Colon (tissue), 2 donors: ENCODE measurements around the gene TIGD7.

Experiments used
- FAIRE-seq: peaks from 2 replicates; lab custom pipeline; 2012; peaks lifted over from hg19 to GRCh38; lab: Jason Lieb, UNC
- donor health status: control.
- donor health status: control.

TIGD7 gene

DNA sequence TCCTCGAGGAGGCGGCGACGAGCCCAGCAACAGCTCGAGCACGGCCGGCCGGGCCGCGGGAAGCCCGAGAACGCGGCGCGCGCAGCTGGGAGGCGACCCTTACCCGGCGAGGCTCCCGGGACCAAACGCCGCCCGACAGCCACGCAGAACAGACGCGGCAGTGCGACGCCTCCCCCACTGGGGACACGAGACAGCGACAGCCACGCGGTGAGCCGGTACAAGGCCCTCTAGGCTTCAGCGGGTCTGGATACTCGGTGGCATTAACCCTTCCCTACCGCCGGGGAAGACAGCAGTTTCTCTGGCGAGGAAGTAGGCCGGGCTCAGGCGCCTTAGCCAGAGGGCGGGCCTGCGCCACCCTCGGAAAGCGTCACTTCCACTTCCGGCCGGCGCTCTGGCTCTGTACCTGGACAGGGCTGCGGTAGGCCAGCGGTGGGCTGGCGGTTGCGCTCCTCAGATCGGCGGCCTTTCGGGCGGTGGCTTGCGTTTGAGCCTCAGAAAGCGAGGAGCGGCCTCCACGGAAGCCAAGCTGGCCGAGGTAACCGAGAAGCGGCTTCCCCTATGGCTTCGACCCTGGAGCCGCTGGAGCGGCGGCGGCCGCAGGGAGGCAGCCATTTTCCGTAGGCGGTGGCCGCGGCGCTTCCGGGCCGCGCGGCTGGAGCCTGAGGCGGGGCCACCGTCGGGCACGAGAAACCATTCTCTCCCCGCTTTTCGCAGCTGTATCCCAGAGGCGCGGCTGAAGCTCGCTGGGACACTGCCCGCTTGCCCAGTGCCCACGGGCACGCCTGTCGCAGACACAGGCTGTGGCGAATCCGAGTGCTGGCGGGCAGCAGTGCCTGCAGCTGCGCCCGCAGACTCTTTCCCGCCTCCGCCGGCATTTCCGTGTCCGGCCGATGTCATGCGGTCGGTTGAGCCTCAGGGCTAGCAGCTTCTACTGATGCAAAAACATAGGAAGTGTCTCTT is at the start of gene TIGD7, which contains the start of gene ZNF75A:
Gene TIGD7 (minus strand): TSS at position 322 of the 960 bp plus-strand sequence. CDS start 4,816 bp downstream, outside the sequence.
Gene ZNF75A (plus strand): TSS at position 389 of the 960 bp plus-strand sequence. CDS start 2,932 bp downstream, outside the sequence.
- no peak for FAIRE-seq

DNA sequence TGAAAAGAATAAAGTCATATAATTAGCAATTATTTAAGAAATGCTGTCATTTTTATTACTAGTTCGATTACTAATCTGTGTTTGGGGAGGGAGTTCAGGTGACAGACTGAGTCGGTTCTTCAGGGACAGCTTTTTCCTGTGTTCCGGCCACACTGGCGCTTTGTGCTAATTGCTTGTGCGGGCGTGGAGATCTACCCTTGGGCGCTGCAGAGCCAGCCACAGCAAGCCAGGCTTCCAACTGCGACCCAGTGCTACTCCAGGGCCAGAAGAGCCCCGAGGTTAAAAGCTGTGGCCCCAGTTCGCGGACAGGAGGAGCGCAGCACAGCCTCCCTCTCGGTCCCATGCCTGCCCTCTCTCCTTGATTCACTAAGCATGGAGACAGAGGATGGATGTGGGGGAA is 43.9 kb upstream of the TIGD7 start:
- FAIRE-seq = no peak

DNA sequence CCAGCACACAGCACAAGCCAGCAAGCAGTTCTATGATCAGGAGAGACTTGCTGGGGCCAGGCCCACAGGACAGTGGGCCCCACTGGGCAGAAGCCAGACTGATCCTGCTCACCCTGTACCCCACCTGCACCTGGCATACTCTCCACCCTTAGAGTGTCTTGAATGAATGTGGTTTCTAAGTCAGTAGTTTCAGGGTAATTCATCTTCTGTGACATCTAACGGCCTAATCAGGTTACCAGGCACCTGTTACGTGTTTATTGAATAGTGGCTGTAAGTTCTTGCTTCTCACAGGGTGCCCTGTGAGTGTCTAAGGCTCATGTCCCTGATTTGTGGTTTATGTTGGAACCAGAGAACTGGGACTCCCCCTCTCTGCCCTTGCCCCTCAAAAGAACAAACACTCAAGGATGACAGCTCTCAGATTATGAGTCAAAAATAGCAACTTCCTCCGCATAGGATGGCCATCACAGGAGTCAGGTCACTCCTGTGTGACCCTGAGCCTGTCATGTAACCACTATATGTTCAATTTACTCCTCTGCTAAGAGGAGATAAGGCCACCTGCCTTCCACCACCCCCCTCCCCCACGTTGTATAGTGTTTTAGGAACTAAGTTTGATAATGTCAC is 43.4 kb upstream of the TIGD7 start:
- FAIRE-seq = no peak

DNA sequence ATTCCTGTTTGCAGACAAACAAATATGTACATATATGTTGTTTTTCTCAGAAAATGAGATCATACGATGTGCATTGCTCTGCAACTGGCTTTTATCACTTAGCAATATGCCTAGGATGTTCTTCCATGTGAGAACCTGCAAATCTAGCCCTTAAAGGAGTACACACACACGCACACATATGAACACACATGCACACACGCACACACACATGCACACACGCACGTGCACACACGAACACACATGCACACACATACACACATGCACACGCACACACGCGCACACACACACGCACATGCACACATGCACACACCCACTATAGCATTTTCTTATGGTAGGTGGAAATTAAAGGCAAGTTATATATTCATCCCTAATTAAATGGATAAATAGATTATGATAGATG is 42.4 kb upstream of the TIGD7 start:
- no peak for FAIRE-seq

DNA sequence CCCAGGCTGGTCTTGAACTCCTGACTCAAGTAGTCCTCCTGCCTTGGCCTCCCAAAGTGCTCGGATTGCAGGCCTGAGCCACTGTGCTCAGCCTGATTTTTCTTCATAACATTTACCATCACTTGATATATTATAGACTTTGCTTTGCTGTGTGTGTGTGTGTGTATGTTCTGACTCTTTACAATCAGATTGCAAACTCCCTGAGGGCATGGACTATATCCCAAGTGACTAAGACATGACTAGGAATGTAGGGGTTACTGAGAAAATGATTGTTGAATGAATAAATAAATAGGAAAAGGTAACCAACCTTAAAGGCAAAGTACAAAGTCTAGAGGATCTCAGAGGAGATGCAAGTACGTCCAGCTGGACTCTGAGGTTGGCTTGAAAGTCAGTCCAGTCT is 40.8 kb upstream of the TIGD7 start:
- FAIRE-seq = no peak

DNA sequence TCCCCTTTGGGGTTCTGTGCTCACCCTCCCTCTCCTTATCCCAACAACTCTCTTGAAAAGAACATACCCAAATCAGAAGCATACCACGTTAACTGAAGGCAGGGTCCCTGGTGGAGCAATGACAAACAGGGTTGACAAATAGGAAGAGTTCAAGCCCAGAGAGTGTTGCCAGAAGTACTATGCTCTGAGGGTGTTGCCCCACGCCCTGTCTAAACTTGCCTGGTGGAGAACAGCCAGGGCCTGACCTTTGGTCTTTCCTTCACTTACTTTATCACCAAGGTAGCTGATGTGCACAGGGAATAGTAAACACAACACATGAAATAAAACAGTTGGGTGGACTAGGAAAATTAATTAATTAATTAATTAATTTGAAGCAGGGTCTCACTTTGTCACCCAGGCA is 23.4 kb upstream of the TIGD7 start:
- no peak for FAIRE-seq

- FAIRE-seq = no peak
These were observed 22.9 kb upstream of the TIGD7 start for GRCh38 chr16:3328104-3328503.

GRCh38 chr16:3327514-3327913 is 22.3 kb upstream of the TIGD7 start:
- no peak for FAIRE-seq

- FAIRE-seq = no peak
These were observed 16.6 kb upstream of the TIGD7 start for GRCh38 chr16:3321816-3322215.

DNA sequence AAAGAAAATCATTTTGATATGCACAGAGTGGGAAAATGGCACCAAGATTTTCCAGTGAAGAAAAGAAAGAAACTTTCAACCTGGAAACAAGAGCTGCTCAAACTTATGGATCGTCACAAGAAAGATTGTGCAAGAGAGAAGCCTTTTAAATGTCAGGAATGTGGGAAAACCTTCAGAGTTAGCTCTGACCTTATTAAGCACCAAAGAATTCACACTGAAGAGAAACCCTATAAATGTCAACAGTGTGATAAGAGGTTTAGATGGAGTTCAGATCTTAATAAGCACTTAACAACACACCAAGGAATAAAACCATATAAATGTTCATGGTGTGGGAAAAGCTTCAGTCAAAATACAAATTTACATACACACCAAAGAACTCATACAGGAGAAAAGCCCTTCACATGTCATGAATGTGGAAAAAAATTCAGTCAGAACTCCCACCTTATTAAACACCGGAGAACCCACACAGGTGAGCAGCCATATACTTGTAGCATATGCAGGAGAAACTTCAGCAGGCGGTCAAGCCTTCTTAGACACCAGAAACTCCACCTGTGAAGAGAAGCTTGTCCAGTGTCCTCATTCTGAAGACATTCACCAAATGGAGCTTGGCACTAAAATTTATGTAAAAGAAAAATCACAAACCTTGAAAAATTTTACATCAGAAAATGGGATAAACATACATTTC is 12.2 kb upstream of the TIGD7 start:
- no peak for FAIRE-seq

- FAIRE-seq = no peak
These were observed 6.3 kb upstream of the TIGD7 start for GRCh38 chr16:3311496-3311895.

- no peak for FAIRE-seq
These were observed 848 bp upstream of the TIGD7 start for GRCh38 chr16:3306078-3306477.

- no peak for FAIRE-seq
These were observed 860 bp downstream of the TIGD7 start for GRCh38 chr16:3304370-3304769.

DNA sequence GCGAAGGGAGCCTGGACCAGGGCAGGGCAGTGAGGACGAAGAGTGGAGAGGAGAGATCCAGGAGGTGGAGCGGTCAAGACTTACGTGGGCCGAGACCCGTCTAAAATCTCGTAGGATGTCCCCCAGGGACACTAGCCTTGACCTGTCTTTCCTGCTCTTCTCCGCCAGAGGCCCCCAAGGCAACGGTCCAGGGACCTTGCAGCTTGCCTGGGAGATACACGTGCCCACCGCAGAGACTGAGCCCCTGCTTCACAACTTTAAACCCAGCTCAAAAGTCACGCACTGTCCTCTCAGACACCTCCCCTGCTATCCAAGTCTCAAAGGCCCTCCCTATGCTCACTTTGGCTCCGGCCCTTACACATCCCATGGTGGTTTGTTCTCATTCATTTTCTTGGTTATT is 9.4 kb downstream of the TIGD7 start:
- no peak for FAIRE-seq

GRCh38 chr16:3295209-3295608 is 10.0 kb downstream of the TIGD7 start:
- no peak for FAIRE-seq

DNA sequence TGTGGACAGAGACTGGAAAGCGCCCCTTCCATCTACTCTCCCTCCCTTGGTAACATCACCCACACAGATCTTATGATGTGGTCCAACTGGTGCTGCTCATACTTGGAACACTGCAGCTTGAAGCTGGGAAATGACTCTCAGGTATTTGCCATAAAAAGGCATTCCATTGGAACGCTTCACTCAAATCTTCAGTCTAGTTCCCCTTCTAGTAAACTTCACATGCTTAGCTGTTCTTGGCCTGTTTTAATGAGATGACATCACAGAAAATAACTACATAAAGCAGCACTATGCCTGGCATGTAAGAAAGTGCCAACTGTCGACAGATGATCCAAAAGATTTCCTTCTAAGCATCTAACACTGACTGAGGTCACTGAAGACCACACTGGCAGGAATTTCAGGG is 12.6 kb downstream of the TIGD7 start:
- no peak for FAIRE-seq

DNA sequence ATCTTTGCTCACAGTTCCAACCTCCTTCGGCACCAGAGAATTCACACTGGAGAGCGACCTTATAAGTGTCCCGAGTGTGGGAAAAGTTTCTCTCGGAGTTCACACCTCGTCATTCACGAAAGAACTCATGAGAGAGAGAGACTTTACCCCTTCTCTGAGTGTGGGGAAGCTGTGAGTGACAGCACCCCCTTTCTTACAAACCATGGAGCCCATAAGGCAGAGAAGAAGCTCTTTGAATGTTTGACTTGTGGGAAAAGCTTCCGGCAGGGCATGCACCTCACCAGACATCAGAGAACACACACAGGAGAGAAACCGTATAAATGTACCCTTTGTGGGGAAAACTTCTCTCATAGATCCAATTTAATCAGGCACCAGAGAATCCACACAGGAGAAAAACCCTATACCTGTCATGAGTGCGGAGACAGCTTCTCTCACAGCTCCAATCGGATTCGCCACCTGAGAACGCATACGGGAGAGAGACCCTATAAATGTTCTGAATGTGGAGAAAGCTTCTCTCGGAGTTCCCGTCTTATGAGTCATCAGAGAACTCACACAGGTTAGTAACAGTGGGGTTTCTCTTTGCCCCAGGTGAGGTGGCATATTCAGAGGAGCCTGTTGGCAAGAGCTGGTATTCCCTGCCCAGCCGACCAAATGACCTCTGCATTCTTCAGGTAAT is 15.1 kb downstream of the TIGD7 start:
- no peak for FAIRE-seq

DNA sequence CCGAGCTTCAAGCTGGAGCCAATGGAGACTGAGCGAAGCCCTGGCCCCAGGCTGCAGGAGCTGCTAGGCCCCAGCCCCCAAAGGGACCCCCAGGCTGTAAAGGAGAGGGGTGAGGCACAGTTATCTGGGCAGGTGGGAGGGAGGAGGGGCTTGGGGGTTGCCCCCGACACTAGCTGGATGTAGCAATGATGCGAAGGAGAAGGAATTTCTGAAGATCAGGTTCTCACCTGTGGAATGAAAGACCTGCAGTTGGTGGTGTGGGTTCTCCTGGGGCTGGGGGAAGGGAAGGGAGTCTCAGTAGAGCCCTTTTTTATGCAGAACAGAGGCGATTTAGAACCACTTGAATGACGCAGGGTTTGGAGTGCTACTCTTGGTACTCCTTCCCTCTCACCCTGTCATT is 20.1 kb downstream of the TIGD7 start:
- no peak for FAIRE-seq

DNA sequence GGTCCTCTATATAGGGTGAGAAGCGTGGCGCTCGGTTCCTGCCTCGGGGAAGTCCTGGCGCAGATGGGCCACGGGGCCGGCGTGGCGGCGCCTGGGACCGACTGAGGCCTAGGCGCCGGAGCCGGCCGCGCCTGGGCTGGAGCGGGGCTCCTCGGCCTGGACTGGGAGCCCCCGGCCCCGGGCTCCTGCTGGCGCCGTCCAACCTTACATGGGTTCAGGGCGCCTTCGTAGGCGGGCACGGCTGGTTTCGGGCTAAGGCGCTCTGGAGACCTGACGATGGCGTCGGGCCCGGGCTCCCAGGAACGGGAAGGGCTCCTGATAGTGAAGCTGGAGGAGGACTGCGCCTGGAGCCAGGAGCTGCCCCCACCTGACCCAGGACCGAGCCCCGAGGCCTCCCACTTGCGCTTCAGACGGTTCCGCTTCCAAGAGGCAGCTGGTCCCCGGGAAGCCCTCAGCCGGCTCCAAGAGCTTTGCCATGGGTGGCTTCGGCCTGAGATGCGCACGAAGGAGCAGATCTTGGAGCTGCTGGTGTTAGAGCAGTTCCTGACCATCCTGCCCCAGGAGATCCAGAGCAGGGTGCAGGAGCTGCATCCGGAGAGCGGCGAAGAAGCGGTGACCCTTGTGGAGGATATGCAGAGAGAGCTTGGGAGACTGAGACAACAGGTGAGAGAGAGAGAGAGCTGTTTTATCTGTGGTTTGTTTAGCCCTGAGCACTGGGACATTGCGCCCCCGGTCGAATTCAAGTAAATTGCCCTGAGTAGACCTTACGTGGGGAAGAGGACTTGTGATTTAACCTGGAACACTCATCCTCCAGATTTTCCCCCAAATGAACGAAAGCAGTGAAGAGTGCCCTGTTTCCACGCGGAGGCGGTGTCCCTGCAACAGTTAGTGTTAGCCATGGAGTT is 21.4 kb downstream of the TIGD7 start:
- FAIRE-seq = no peak

- no peak for FAIRE-seq
These were observed 22.3 kb downstream of the TIGD7 start, which contains the start of gene ZNF263 for GRCh38 chr16:3282730-3283542. Gene ZNF263, plus strand, starts transcription at chr16:3283491. Its CDS starts 328 bp downstream, at chr16:3283819.
